Mucosa of gallbladder (tissue), 1 donor: Measurements from ENCODE around the gene CLIC4. TPM values are rescaled to one million over a fixed set of nuclear protein-coding genes. Genes with fewer than 3 reads are reported as not detected.
"Not testable (repeated sequence)": the region's sequence is repeated elsewhere in the genome, so short reads cannot be mapped to it uniquely, and the experiment has no call there.

Source experiments
- DNase-seq: peaks from one replicate; pipeline ENCODE4 v3.0.0-alpha.2; 2020; ENCODE audit warnings: low spot score
- total RNA-seq: library from RNA; stranded (reverse); gene quantifications from one replicate; pipeline ENCODE4 v1.2.1, GENCODE V29; 2021
- donor health status: DM: no; HTN: no; CAD: no.

The CLIC4 gene
- total RNA-seq, 1 donor from 2014 or later: 204 TPM

- DNase-seq: no peak
Measured at GRCh38 chr1:24875257-24875656, 130.0 kb downstream of the CLIC4 start.

GRCh38 chr1:24875991-24876506 is 130.8 kb downstream of the CLIC4 start:
- DNase-seq: no peak

- DNase-seq: no peak
Measured at GRCh38 chr1:24878045-24878444, 132.8 kb downstream of the CLIC4 start.

GRCh38 chr1:24878775-24879742 is 133.8 kb downstream of the CLIC4 start:
- no peak for DNase-seq

- no peak for DNase-seq
Measured at GRCh38 chr1:24881034-24881433, 135.8 kb downstream of the CLIC4 start.

- no peak for DNase-seq
Measured at GRCh38 chr1:24884751-24885150, 139.5 kb downstream of the CLIC4 start.

- no peak for DNase-seq
Measured at GRCh38 chr1:24886241-24886640, 141.0 kb downstream of the CLIC4 start.

GRCh38 chr1:24888061-24888970 is 143.1 kb downstream of the CLIC4 start:
- no peak for DNase-seq

- DNase-seq: no peak
Measured at GRCh38 chr1:24888971-24889676, 143.9 kb downstream of the CLIC4 start.

- no peak for DNase-seq
Measured at GRCh38 chr1:24890887-24891286, 145.6 kb downstream of the CLIC4 start.

GRCh38 chr1:24891367-24891766 is 146.1 kb downstream of the CLIC4 start:
- not testable (repeated sequence) for DNase-seq

- no peak for DNase-seq
Measured at GRCh38 chr1:24892188-24893153, 147.2 kb downstream of the CLIC4 start.

GRCh38 chr1:24893431-24893830 is 148.2 kb downstream of the CLIC4 start:
- DNase-seq: no peak

Other genes starting within 250 kb of the CLIC4 start
- gene RCAN3, start 242.6 kb upstream of the CLIC4 start, total RNA-seq: 19.1 TPM
- gene NCMAP, start 189.4 kb upstream of the CLIC4 start, total RNA-seq: 27.2 TPM
- gene SRRM1, start 102.1 kb upstream of the CLIC4 start, total RNA-seq: 84.3 TPM
- 7.4 TPM for gene RUNX3, start 184.8 kb downstream of the CLIC4 start, total RNA-seq